ENCODE results near the gene GNB3.
"Not testable (repeated sequence)": the region's sequence is repeated elsewhere in the genome, so short reads cannot be mapped to it uniquely, and the experiment has no call there.

Gene GNB3

DNA sequence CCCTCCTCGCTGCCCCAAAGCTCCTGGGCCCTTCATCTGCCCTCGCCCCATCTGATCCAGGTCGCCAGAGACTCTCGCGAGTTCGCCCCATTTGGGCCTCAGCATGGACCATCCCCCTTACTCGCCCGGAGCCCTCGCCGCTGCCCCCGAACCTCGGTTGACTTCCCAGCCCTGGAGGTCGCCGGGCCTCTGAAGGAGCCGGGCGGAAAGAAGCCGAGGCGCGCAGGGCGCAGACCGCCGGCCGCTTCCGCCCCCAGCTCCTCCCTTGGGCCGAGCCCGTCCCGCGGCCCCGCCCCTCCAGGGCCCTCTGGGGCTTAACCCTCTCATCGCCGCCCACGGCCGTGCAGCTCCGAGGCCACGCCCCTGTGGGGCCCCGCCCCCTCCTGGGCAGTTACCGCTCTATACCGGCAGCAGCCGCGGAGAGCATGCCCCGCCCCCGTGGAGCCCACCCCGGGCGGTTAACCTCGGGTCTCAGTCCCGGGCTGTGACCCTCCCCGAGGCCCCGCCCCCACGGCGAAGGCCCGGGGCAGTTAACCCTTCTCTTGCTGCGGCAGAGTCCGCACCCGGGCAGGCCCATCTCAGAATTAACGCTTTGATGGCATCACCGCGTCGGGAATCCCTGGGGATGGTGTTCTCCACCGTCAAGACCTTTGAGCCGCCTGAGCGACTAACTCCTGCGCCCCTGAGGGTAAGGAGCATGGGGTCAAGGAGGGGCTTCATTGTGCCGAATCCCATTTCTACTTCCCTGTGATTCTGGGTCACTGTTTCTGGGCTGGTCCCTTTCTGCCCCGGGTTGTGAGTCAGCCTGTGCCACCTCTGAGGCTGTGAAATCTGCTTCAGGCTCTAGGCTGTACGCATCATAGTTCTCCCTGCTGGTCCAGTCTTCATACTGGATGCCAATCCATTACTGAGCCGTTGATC, 32.6 kb downstream of the GNB3 start, which contains the start of gene SPSB2:
SPSB2 (minus strand) TSS at position 210 of the 921 bp plus-strand sequence. CDS start 402 bp downstream, outside the sequence.
- DNase-seq (ENCODE audit: low read depth) = no peak
- TF ChIP-seq, protein P1, sequence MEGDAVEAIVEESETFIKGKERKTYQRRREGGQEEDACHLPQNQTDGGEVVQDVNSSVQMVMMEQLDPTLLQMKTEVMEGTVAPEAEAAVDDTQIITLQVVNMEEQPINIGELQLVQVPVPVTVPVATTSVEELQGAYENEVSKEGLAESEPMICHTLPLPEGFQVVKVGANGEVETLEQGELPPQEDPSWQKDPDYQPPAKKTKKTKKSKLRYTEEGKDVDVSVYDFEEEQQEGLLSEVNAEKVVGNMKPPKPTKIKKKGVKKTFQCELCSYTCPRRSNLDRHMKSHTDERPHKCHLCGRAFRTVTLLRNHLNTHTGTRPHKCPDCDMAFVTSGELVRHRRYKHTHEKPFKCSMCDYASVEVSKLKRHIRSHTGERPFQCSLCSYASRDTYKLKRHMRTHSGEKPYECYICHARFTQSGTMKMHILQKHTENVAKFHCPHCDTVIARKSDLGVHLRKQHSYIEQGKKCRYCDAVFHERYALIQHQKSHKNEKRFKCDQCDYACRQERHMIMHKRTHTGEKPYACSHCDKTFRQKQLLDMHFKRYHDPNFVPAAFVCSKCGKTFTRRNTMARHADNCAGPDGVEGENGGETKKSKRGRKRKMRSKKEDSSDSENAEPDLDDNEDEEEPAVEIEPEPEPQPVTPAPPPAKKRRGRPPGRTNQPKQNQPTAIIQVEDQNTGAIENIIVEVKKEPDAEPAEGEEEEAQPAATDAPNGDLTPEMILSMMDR (IDR thresholded peaks at IDR 0.05; ENCODE audit: control insufficient read depth, insufficient read depth, low read depth, low read length, missing control alignments) = no peak

DNA sequence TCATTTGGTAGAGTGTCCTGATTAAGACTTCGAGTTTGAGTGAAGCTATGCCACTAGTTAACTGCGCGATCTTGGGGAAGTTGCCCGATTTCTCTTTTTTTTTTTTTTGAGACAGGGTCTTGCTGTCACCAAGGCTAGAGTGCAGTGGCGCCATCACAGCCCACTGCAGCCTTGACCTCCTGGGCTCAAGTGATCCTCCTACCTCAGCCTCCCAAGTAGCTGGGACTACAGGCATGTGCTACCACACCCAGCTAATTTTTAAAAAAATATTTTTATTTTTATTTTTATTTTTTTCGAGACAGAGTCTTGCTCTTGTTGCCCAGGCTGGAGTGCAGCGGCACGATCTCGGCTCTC, 33.3 kb downstream of the GNB3 start:
- peak overlapping the region; percentile 65 for H3K4me3 ChIP-seq (ENCODE audit: control insufficient read depth, low read depth, low read length)
- DNase-seq (ENCODE audit: low read depth) = not testable (repeated sequence)

More for the DNA sequence above, 32.6 kb downstream of the GNB3 start, which contains the start of gene SPSB2:
- H3K4me3 ChIP-seq (ENCODE audit: control insufficient read depth, low read depth, low read length) = peak within 1 kb of the TSS; percentile 65

DNA sequence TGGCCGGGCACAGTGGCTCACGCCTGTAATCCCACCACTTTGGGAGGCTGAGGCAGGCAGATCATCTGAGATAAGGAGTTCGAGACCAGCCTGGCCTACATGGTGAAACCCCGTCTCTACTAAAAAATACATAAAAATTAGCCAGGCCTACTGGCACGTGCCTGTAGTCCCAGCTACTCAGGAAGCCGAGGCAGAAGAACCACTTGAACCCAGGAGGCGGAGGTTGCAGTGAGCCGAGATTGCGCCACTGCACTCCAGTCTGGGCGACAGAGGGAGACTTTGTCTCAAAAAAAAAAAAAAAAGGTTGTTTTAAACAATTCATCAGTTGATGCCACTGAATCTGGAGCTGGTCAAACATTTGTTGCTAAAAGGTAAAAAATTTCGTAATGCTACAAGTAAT, 39.1 kb downstream of the GNB3 start:
- not testable (repeated sequence) for H3K4me3 ChIP-seq (ENCODE audit: control insufficient read depth, low read depth, low read length); DNase-seq (ENCODE audit: low read depth)

DNA sequence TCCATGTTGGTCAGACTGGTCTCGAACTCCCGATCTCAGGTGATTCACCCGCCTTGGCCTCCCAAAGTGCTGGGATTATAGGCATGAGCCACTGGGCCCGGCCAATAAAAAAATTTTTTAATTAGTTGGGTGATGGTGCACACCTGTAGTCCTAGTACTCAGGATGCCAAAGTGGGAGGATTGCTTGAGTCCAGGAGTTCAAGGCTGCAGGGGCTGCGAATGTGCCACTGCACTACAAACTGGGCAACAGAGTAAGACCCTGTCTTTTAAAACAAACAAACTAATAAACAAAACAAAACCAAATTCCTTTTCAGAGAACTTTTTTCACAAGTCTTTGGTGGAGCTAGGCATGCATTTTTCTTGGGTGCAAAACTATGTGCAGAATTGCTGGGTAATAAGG, 42.5 kb downstream of the GNB3 start:
- DNase-seq (ENCODE audit: low read depth) = no peak
- TF ChIP-seq, protein P1 (IDR thresholded peaks at IDR 0.05; ENCODE audit: control insufficient read depth, insufficient read depth, low read depth, low read length, missing control alignments) = no peak
- no peak overlapping the region for H3K4me3 ChIP-seq (ENCODE audit: control insufficient read depth, low read depth, low read length)

DNA sequence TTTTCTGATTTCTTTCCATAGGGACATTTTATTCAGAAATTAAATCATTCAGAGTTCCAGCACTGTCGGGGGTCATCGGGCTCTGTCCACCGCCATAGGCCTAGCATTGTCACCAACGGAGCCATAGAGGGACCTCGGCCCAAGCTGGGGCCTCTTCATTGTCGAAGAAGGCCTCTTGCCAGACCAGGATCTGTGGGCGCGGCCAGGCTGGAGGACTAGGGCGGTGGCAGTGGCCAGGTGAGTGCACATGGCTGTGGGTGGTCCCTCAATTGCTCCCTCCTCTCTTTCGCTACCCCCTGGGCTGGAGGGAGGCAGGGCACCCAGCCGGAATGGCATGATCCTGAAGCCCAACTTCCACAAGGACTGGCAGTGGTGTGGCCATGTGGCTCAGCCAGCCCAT, 43.0 kb downstream of the GNB3 start:
- TF ChIP-seq, protein P1 (IDR thresholded peaks at IDR 0.05; ENCODE audit: control insufficient read depth, insufficient read depth, low read depth, low read length, missing control alignments) = no peak
- no peak overlapping the region for H3K4me3 ChIP-seq (ENCODE audit: control insufficient read depth, low read depth, low read length)
- no peak for DNase-seq (ENCODE audit: low read depth)

DNA sequence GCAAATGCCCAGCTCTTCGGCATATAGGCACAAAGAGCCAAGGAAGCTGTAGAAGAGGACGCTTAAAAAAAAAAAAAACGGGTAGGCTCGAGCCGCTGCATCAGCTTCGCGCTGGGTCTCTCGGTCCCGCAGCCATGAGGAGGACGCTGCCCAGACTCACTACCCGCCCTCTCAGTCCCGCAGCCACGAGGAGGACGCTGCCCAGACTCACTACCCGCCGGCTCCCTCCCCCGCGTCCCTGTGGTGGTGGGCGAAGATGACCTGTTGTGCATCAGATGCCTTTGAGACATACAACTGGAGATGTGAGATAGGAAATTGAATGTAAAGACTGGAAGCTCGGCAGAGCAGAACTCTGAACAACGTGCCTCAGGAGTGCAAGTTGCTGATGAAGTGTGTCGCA, 43.8 kb downstream of the GNB3 start:
- H3K4me3 ChIP-seq (ENCODE audit: control insufficient read depth, low read depth, low read length) = no peak overlapping the region
- TF ChIP-seq, protein P1 (IDR thresholded peaks at IDR 0.05; ENCODE audit: control insufficient read depth, insufficient read depth, low read depth, low read length, missing control alignments) = no peak
- DNase-seq (ENCODE audit: low read depth) = no peak

DNA sequence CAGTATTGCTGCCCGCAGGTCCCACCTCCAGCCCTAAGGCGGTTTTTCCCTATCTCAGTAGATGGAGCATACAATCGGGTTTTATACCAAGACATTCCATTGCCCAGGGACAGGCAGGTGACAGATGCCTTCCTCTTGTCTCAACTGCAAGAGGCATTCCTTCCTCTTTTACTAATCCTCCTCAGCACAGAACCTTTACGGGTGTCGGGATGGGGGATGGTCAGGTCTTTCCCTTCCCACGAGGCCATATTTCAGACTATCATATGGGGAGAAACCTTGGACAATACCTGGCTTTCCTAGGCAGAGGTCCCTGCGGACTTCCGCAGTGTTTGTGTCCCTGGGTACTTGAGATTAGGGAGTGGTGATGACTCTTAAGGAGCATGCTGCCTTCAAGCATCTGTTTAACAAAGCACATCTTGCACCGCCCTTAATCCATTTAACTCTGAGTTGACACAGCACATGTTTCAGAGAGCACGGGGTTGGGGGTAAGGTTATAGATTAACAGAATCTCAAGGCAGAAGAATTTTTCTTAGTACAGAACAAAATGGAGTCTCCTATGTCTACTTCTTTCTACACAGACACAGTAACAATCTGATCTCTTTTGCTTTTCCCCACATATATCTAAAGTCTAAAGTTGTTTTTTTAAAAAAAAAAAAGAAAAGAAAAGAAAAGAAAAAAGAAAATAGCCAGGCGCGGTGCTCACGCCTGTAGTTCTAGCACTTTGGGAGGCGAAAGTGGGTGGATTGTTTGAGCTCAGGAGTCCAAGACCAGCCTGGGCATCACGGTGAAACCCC, 45.7 kb downstream of the GNB3 start:
- not testable (repeated sequence) for DNase-seq (ENCODE audit: low read depth); H3K4me3 ChIP-seq (ENCODE audit: control insufficient read depth, low read depth, low read length)

DNA sequence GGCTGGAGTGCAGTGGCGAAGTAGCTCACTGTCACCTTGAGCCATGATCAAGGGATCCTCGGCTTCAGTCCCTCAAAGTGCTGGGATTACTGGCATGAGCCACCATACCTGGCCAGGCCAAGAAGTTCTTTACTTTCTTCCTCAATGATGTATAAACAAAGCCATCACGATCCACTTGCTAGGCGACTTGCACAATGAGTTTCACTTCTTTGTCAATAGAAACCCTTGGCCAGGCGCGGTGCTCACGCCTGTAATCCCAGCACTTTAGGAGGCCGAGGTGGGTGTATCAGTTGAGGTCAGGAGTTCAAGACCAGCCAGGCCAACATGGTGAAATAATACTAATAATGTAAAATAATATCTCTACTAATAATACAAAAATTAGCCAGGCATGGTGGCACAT, 46.7 kb downstream of the GNB3 start:
- H3K4me3 ChIP-seq (ENCODE audit: control insufficient read depth, low read depth, low read length) = no peak overlapping the region
- no peak for DNase-seq (ENCODE audit: low read depth)

More for the DNA sequence above, 46.7 kb downstream of the GNB3 start:
- TF ChIP-seq, protein P1 (IDR thresholded peaks at IDR 0.05; ENCODE audit: control insufficient read depth, insufficient read depth, low read depth, low read length, missing control alignments) = no peak

All from AG09309 (cell line).